Keratinocyte (primary cell): ENCODE data around the gene TOX2. TPM values are rescaled to one million over a fixed set of nuclear protein-coding genes. Genes with fewer than 3 reads are reported as not detected.

Experiments
- DNase-seq: peaks from one replicate; pipeline ENCODE4 v3.0.0-alpha.2; 2011; ENCODE audit warnings: low read depth, missing footprints, low spot score
- FAIRE-seq: peaks from 2 replicates; lab custom pipeline; 2011; peaks lifted over from hg19 to GRCh38; lab: Jason Lieb, UNC
- H2AFZ ChIP-seq: 2 replicates; pipeline ENCODE4 v1.6.0; 2012; ENCODE audit warnings: low read length, control low read depth, inconsistent platforms; ENCODE audit not compliant: control insufficient read depth
- H3K27ac ChIP-seq: 2 replicates; pipeline ENCODE4 v1.5.1; 2011; ENCODE audit warnings: low read length; ENCODE audit not compliant: control insufficient read depth, insufficient read depth
- H3K27me3 ChIP-seq: 3 replicates; pipeline ENCODE4 v1.6.0; 2011; ENCODE audit warnings: low read length; ENCODE audit not compliant: control insufficient read depth, insufficient read depth; ENCODE audit errors: extremely low read depth
- H3K36me3 ChIP-seq, 2 experiments: 2 replicates in 1 of 2; 3 replicates in 1 of 2; pipeline ENCODE4 v1.5.1; 2011; ENCODE audit warnings: low read length in 2 of 2, mild to moderate bottlenecking in 1 of 2; ENCODE audit not compliant: control insufficient read depth in 2 of 2, insufficient read depth in 2 of 2; ENCODE audit errors: extremely low read depth in 1 of 2
- H3K4me1 ChIP-seq: 3 replicates; pipeline ENCODE4 v1.5.1; 2011; ENCODE audit warnings: low read length; ENCODE audit not compliant: control insufficient read depth, insufficient read depth; ENCODE audit errors: extremely low read depth
- H3K4me2 ChIP-seq: 3 replicates; pipeline ENCODE4 v1.6.0; 2011; ENCODE audit warnings: low read depth, low read length; ENCODE audit not compliant: control insufficient read depth, insufficient read depth; ENCODE audit errors: extremely low read depth
- H3K4me3 ChIP-seq, 3 experiments: fragments of 200-600 bp in 1 of 3; sonication (generic) in 1 of 3; 2 replicates in 2 of 3; 3 replicates in 1 of 3; pipeline ENCODE4 v1.5.1; 2011 to 2016; ENCODE audit warnings: low read length in 3 of 3, mild to moderate bottlenecking in 3 of 3, control low read depth in 2 of 3, inconsistent platforms in 1 of 3, low read depth in 1 of 3, mixed read lengths in 1 of 3, mixed run types in 1 of 3, moderate library complexity in 1 of 3; ENCODE audit not compliant: control insufficient read depth in 2 of 3, insufficient read depth in 2 of 3; ENCODE audit errors: extremely low read depth in 1 of 3
- H3K79me2 ChIP-seq: 2 replicates; pipeline ENCODE4 v1.6.0; 2012; ENCODE audit warnings: low read length; ENCODE audit not compliant: control insufficient read depth, insufficient read depth
- H3K9ac ChIP-seq: 3 replicates; pipeline ENCODE4 v1.6.0; 2011; ENCODE audit warnings: low read length; ENCODE audit not compliant: control insufficient read depth, insufficient read depth; ENCODE audit errors: extremely low read depth
- H3K9me1 ChIP-seq: 3 replicates; pipeline ENCODE4 v1.6.0; 2011; ENCODE audit warnings: low read length; ENCODE audit not compliant: control insufficient read depth, insufficient read depth; ENCODE audit errors: extremely low read depth
- H3K9me3 ChIP-seq: 2 replicates; pipeline ENCODE4 v1.5.1; 2012; ENCODE audit warnings: low read depth, low read length; ENCODE audit not compliant: control insufficient read depth
- H4K20me1 ChIP-seq: 3 replicates; pipeline ENCODE4 v1.6.0; 2011; ENCODE audit warnings: low read length; ENCODE audit not compliant: control insufficient read depth, insufficient read depth; ENCODE audit errors: extremely low read depth
- CTCF ChIP-seq, 3 experiments: IDR thresholded peaks in 1 of 3; conservative IDR thresholded peaks in 1 of 3; optimal IDR thresholded peaks in 1 of 3; 2 replicates in 2 of 3; 3 replicates in 1 of 3; pipeline versions ENCODE3 to v1.5.1; 2011; ENCODE audit warnings: low read length in 3 of 3, mild to moderate bottlenecking in 3 of 3, moderate library complexity in 2 of 3, control low read depth in 1 of 3, inconsistent platforms in 1 of 3; ENCODE audit not compliant: insufficient read depth in 2 of 3; ENCODE audit errors: extremely low read depth in 1 of 3
- EZH2 ChIP-seq: IDR thresholded peaks from one replicate; pipeline ENCODE4 v1.6.1; 2012; ENCODE audit warnings: inconsistent platforms, mild to moderate bottlenecking, low read length, moderate library complexity
- dilution Hi-C: fragments of 300-500 bp; cut with MboI; formaldehyde crosslinking; loops from one replicate; pipeline ENCODE4 v1.7.0; 2020; ENCODE audit warnings: low sequenced_read_pairs; ENCODE audit not compliant: extremely low pct_ligation_motif_present
- polyA plus RNA-seq, 5 experiments: library from polyadenylated mRNA; depleted of rRNA in 3 of 5; stranded (reverse) in 3 of 5; stranded (forward) in 1 of 5; unstranded in 1 of 5; fragments of >200 nt; gene quantifications; 1 replicate in 1 of 5; 2 replicates in 3 of 5; 3 replicates in 1 of 5; pipeline versions ENCODE4 v1.2.1 to v1.2.3, GENCODE V29; 2011 to 2012; ENCODE audit warnings: missing spikeins in 2 of 5, low read depth in 1 of 5, low replicate concordance in 1 of 5

Gene TOX2
- polyA plus RNA-seq, 1 donor (not counting 4 experiments of a cell fraction or from before 2014, with no cell fraction given) = 0.20 TPM

GRCh38 chr20:44036441-44036840, 121.8 kb downstream of the TOX2 start:
- Histone ChIP-seq H3K4me1 (no peaks in the 10 kb centered on the region), H3K27me3 (peaks cover 34% of the 10 kb centered on the region), H3K4me2 (no peak overlapping the region), H3K27ac (no peak overlapping the region), H4K20me1 (no peaks in the 10 kb centered on the region), H3K9ac (no peak overlapping the region), H3K9me3 (peaks cover 2% of the 10 kb centered on the region), H3K9me1 (no peaks in the 10 kb centered on the region), H3K36me3 (no peaks in the 10 kb centered on the region), H3K79me2 (no peaks in the 10 kb centered on the region), H2AFZ (no peak overlapping the region), H3K4me3 (no peak overlapping the region)
- TF ChIP-seq CTCF (optimal IDR thresholded peaks at IDR 0.05 in 1 of 3, IDR thresholded peaks at IDR 0.05 in 1 of 3, conservative IDR thresholded peaks at IDR 0.05 in 1 of 3; ENCODE audit: extremely low read depth in 1 of 3, insufficient read depth in 2 of 3, low read length in 3 of 3) (no peak), EZH2 (no peak)
- no peak for FAIRE-seq
- dilution Hi-C loops = no loop called here
- no peak for DNase-seq

- no peak for TF ChIP-seq CTCF (optimal IDR thresholded peaks at IDR 0.05 in 1 of 3, IDR thresholded peaks at IDR 0.05 in 1 of 3, conservative IDR thresholded peaks at IDR 0.05 in 1 of 3; ENCODE audit: extremely low read depth in 1 of 3, insufficient read depth in 2 of 3, low read length in 3 of 3)
- TF ChIP-seq EZH2 = no peak
- H3K27me3 ChIP-seq = peaks cover 31% of the 10 kb centered on the region
- H3K4me2 ChIP-seq = no peak overlapping the region
- no peaks in the 10 kb centered on the region for H3K9me1 ChIP-seq
- H3K79me2 ChIP-seq = no peaks in the 10 kb centered on the region
- no peaks in the 10 kb centered on the region for H3K36me3 ChIP-seq
- H3K27ac ChIP-seq = no peak overlapping the region
- FAIRE-seq (no peak), DNase-seq (no peak)
- no peak overlapping the region for H3K4me3 ChIP-seq
- H4K20me1 ChIP-seq = no peaks in the 10 kb centered on the region
- H2AFZ ChIP-seq = no peak overlapping the region
- H3K9ac ChIP-seq = no peak overlapping the region
- H3K4me1 ChIP-seq = no peaks in the 10 kb centered on the region
- dilution Hi-C loops = no loop called here
- peaks cover 2% of the 10 kb centered on the region for H3K9me3 ChIP-seq
Measured at GRCh38 chr20:44038681-44039123, 124.0 kb downstream of the TOX2 start.
